Adipocyte (in vitro differentiated cells): ENCODE results near the gene ASMT.
A peak's percentile ranks its signal among the peaks of the same experiment; 100 is the strongest.
"Not testable (repeated sequence)": the region's sequence is repeated elsewhere in the genome, so short reads cannot be mapped to it uniquely, and the experiment has no call there.

Experiments
- DNase-seq: peaks from one replicate; pipeline ENCODE4 v3.0.0-alpha.2; 2015; ENCODE audit warnings: low read depth
- H3K27me3 ChIP-seq: replicated peaks from 2 replicates; pipeline ENCODE4 v1.7.0; 2013; ENCODE audit warnings: mild to moderate bottlenecking, low read length, moderate library complexity; ENCODE audit not compliant: control insufficient read depth, insufficient read depth
- H3K36me3 ChIP-seq: 2 replicates; pipeline ENCODE4 v1.7.0; 2013; ENCODE audit warnings: low read length, mild to moderate bottlenecking, moderate library complexity; ENCODE audit not compliant: control insufficient read depth, insufficient read depth, severe bottlenecking
- H3K4me1 ChIP-seq: 2 replicates; pipeline ENCODE4 v1.7.0; 2013; ENCODE audit warnings: mild to moderate bottlenecking, low read length, moderate library complexity; ENCODE audit not compliant: control insufficient read depth, insufficient read depth
- H3K4me3 ChIP-seq: 2 replicates; pipeline ENCODE4 v1.7.0; 2013; ENCODE audit warnings: mild to moderate bottlenecking, low read length, moderate library complexity
- H3K9ac ChIP-seq: 2 replicates; pipeline ENCODE4 v1.7.0; 2013; ENCODE audit warnings: mild to moderate bottlenecking, low read length, moderate library complexity
- H3K9me3 ChIP-seq: 2 replicates; pipeline ENCODE4 v1.7.0; 2013; ENCODE audit warnings: mild to moderate bottlenecking, low read length, moderate library complexity; ENCODE audit not compliant: control insufficient read depth

Gene ASMT

GRCh38 chrX:1685444-1685880, 70.6 kb downstream of the ASMT start:
- H3K4me1 ChIP-seq, H3K27me3 ChIP-seq, H3K4me3 ChIP-seq, H3K9ac ChIP-seq, H3K9me3 ChIP-seq, H3K36me3 ChIP-seq: not testable (repeated sequence)
- DNase-seq, result peak; percentile 4

GRCh38 chrX:1686642-1687041, 71.8 kb downstream of the ASMT start:
- H3K4me1 ChIP-seq, result no peaks in the 10 kb centered on the region
- H3K36me3 ChIP-seq, result no peaks in the 10 kb centered on the region
- H3K9me3 ChIP-seq, result peaks cover 2% of the 10 kb centered on the region
- H3K4me3 ChIP-seq, result no peak overlapping the region
- H3K27me3 ChIP-seq, result no peaks in the 10 kb centered on the region
- peak; percentile 55 for DNase-seq
- no peak overlapping the region for H3K9ac ChIP-seq
